GM20431 (cell line): ENCODE data around the gene THSD7A.

Source experiments
- in situ Hi-C: fragments of 300-500 bp; cut with MseI, MboI; formaldehyde crosslinking; loops from one replicate; pipeline ENCODE4 v1.15.0; 2020; ENCODE audit warnings: low sequenced_read_pairs; ENCODE audit not compliant: unreplicated experiment

THSD7A gene

GRCh38 chr7:11818281-11818680 lies 13.7 kb downstream of the THSD7A start:
- in situ Hi-C loops = no loop called here

GRCh38 chr7:11817111-11817740 lies 14.8 kb downstream of the THSD7A start:
- in situ Hi-C loops = no loop called here

GRCh38 chr7:11811709-11812108 lies 20.3 kb downstream of the THSD7A start:
- in situ Hi-C loops = no loop called here

- in situ Hi-C loops = no loop called here
These were observed 21.9 kb downstream of the THSD7A start for GRCh38 chr7:11810043-11810625.

- in situ Hi-C loops = no loop called here
These were observed 25.0 kb downstream of the THSD7A start for GRCh38 chr7:11807000-11807399.

GRCh38 chr7:11804621-11805020 lies 27.4 kb downstream of the THSD7A start:
- in situ Hi-C loops = no loop called here

- in situ Hi-C loops = no loop called here
These were observed 36.8 kb downstream of the THSD7A start for GRCh38 chr7:11795231-11795630.

- in situ Hi-C loops = no loop called here
These were observed 39.8 kb downstream of the THSD7A start for GRCh38 chr7:11792166-11792565.

- in situ Hi-C loops = no loop called here
These were observed 43.4 kb downstream of the THSD7A start for GRCh38 chr7:11788568-11788967.

- in situ Hi-C loops = no loop called here
These were observed 44.5 kb downstream of the THSD7A start for GRCh38 chr7:11787534-11787933.

GRCh38 chr7:11786186-11786585 lies 45.8 kb downstream of the THSD7A start:
- in situ Hi-C loops = no loop called here

GRCh38 chr7:11784769-11785536 lies 47.0 kb downstream of the THSD7A start:
- in situ Hi-C loops = no loop called here

- in situ Hi-C loops = no loop called here
These were observed 51.9 kb downstream of the THSD7A start for GRCh38 chr7:11779864-11780674.

- in situ Hi-C loops = no loop called here
These were observed 56.0 kb downstream of the THSD7A start for GRCh38 chr7:11776039-11776438.

GRCh38 chr7:11775401-11775800 lies 56.6 kb downstream of the THSD7A start:
- in situ Hi-C loops = no loop called here

GRCh38 chr7:11768263-11768662 lies 63.7 kb downstream of the THSD7A start:
- in situ Hi-C loops = no loop called here

- in situ Hi-C loops = no loop called here
These were observed 64.8 kb downstream of the THSD7A start for GRCh38 chr7:11767148-11767547.

- in situ Hi-C loops = no loop called here
These were observed 71.6 kb downstream of the THSD7A start for GRCh38 chr7:11760372-11760771.

GRCh38 chr7:11758627-11759111 lies 73.3 kb downstream of the THSD7A start:
- in situ Hi-C loops = no loop called here

GRCh38 chr7:11757153-11757552 lies 74.8 kb downstream of the THSD7A start:
- in situ Hi-C loops = no loop called here
